Osteoblast (primary cell): ENCODE measurements around the gene TSEN54. TPM values are rescaled to one million over a fixed set of nuclear protein-coding genes. Genes with fewer than 3 reads are reported as not detected.

ENCODE experiments used
- DNase-seq: peaks from one replicate; pipeline ENCODE4 v3.0.0; 2011; ENCODE audit warnings: low spot score, mixed read lengths; ENCODE audit not compliant: insufficient read length; ENCODE audit errors: missing footprints
- H2AFZ ChIP-seq: 2 replicates; pipeline ENCODE4 v1.6.0; 2011; ENCODE audit warnings: mild to moderate bottlenecking, low read length
- H3K27ac ChIP-seq: 2 replicates; pipeline ENCODE4 v1.5.1; 2011; ENCODE audit warnings: mild to moderate bottlenecking, low read depth, low read length, moderate library complexity
- H3K27me3 ChIP-seq: 2 replicates; pipeline ENCODE4 v1.6.0; 2012; ENCODE audit warnings: mild to moderate bottlenecking, control low read depth, inconsistent platforms, low read length, moderate library complexity; ENCODE audit not compliant: insufficient read depth
- H3K36me3 ChIP-seq: 2 replicates; pipeline ENCODE4 v1.5.1; 2011; ENCODE audit warnings: mild to moderate bottlenecking, low read length, control low read depth, moderate library complexity; ENCODE audit not compliant: insufficient read depth
- H3K4me1 ChIP-seq: 2 replicates; pipeline ENCODE4 v1.5.1; 2011; ENCODE audit warnings: mild to moderate bottlenecking, low read length, control low read depth, moderate library complexity; ENCODE audit not compliant: insufficient read depth
- H3K4me2 ChIP-seq: 2 replicates; pipeline ENCODE4 v1.6.0; 2011; ENCODE audit warnings: mild to moderate bottlenecking, low read length; ENCODE audit not compliant: insufficient read depth
- H3K4me3 ChIP-seq: fragments of 200-600 bp; sonication (generic); 3 replicates; pipeline ENCODE4 v1.5.1; 2012; ENCODE audit warnings: mild to moderate bottlenecking, low read length, inconsistent platforms; ENCODE audit not compliant: insufficient read depth
- H3K79me2 ChIP-seq: 2 replicates; pipeline ENCODE4 v1.6.0; 2012; ENCODE audit warnings: mild to moderate bottlenecking, low read length, control low read depth, inconsistent platforms; ENCODE audit not compliant: insufficient read depth
- H3K9me3 ChIP-seq: 2 replicates; pipeline ENCODE4 v1.5.1; 2011; ENCODE audit warnings: low read depth, low read length, control low read depth
- H4K20me1 ChIP-seq: 2 replicates; pipeline ENCODE4 v1.6.0; 2012; ENCODE audit warnings: mild to moderate bottlenecking, low read length, control low read depth; ENCODE audit not compliant: insufficient read depth
- total RNA-seq: library from RNA; depleted of rRNA; stranded (reverse); fragments of >200 nt; gene quantifications from 2 replicates; pipeline ENCODE4 v1.2.3, GENCODE V29; 2012
- TF ChIP-seq, protein P1 (sequence below): IDR thresholded peaks from 2 replicates; pipeline ENCODE4 v1.5.1; 2011; ENCODE audit warnings: mild to moderate bottlenecking, low read depth, low read length, moderate library complexity; ENCODE audit errors: extremely low read depth

TSEN54 gene
- total RNA-seq, 1 donor: 10.9 TPM

DNA sequence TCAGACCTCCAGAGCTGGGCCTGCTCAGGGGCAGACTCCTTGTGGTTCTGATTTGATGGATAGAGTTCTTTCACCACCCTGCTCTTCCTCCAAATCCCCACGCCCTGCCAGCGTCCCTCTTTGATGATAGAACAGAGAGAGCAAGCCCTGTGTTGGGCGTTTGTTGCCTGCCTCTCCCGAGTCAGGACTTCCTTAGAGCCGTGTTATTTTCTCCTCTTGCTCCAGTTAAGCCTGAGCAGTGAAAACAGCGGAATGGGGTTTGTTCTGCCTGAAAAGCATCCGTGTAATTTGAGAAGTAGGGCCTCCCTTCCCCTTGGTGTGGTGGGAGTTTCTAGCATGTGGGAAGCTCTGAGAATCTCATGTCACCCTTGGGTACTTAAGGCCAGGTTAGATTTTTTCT, 37.8 kb upstream of the TSEN54 start:
- H3K4me2 ChIP-seq: no peak overlapping the region
- no peak overlapping the region for H3K27ac ChIP-seq
- TF ChIP-seq, protein P1, sequence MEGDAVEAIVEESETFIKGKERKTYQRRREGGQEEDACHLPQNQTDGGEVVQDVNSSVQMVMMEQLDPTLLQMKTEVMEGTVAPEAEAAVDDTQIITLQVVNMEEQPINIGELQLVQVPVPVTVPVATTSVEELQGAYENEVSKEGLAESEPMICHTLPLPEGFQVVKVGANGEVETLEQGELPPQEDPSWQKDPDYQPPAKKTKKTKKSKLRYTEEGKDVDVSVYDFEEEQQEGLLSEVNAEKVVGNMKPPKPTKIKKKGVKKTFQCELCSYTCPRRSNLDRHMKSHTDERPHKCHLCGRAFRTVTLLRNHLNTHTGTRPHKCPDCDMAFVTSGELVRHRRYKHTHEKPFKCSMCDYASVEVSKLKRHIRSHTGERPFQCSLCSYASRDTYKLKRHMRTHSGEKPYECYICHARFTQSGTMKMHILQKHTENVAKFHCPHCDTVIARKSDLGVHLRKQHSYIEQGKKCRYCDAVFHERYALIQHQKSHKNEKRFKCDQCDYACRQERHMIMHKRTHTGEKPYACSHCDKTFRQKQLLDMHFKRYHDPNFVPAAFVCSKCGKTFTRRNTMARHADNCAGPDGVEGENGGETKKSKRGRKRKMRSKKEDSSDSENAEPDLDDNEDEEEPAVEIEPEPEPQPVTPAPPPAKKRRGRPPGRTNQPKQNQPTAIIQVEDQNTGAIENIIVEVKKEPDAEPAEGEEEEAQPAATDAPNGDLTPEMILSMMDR: no peak
- DNase-seq: peak; percentile 66
- H3K36me3 ChIP-seq: no peaks in the 10 kb centered on the region
- H3K9me3 ChIP-seq: no peaks in the 10 kb centered on the region
- H4K20me1 ChIP-seq: peaks cover 20% of the 10 kb centered on the region
- H3K4me3 ChIP-seq: no peak overlapping the region
- peaks cover 4% of the 10 kb centered on the region for H3K4me1 ChIP-seq
- no peaks in the 10 kb centered on the region for H3K27me3 ChIP-seq
- H3K79me2 ChIP-seq: peaks cover 5% of the 10 kb centered on the region
- no peak overlapping the region for H2AFZ ChIP-seq

DNA sequence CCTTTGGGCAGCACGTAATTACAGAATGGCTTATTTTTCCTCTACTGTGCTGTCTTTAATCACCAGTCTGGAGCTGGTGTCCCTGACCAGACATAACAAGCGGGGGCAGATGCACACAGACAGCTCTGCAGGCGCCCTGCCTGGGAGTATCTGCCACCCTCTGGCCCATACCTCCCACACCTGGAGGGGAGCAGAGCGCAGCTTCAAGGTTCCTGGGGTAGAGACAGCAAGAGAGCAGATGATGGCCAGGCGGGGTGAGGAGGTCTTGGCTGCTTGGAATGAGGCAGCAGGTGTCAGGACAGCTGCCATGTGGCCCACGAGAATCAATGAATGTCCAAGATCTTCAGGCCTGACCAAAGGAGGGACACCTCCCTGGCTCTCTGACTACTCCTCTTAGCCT, 36.0 kb upstream of the TSEN54 start:
- Histone ChIP-seq H2AFZ (no peak overlapping the region), H3K4me2 (no peak overlapping the region), H3K4me3 (no peak overlapping the region), H4K20me1 (peaks cover 16% of the 10 kb centered on the region), H3K79me2 (peaks cover 8% of the 10 kb centered on the region), H3K27ac (no peak overlapping the region), H3K36me3 (no peaks in the 10 kb centered on the region), H3K4me1 (peaks cover 4% of the 10 kb centered on the region), H3K9me3 (no peaks in the 10 kb centered on the region), H3K27me3 (no peaks in the 10 kb centered on the region)
- TF ChIP-seq, protein P1: no peak
- DNase-seq: peak; percentile 47

DNA sequence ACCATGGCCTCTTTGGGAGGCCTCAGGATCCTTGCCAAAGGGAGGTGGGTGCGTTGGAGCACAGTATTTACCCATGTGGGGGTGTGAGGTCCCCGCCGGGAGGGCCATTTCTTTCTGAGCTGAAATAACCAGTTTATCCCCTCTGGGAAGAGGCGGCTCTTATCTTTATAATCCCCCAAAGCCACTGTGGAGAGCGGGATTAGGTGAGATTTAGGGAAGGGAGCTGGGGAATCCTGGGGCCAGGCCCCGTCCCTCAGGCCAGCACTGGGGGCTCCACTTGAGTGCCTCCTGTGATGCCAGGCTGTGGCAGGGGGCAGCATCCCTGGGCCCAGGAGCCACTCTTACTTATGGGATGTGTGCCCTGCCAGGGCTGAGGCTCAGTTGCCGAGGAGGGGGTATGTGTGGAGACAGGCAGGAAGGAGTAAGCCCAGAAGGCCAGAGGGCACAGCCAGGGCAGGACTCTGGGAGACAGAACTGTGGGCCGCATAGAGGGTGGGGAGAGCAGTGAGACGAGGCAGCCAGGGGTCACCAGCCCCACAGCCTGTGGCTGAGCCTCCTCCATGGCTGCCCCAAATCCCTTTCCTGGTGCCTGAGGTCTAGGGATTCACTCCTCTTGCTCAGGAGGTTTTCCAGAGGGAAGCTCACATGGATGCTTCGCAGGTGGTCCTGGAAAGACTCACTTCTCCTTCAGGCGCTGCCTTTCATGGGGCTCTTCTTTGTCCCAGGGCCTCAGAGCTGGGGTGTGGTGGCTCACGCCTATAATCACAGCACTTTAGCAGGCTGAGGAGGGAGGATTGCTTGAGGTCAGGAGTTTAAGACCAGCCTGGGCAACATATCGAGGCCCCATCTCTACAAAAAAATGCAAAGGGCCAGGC, 34.9 kb upstream of the TSEN54 start:
- Histone ChIP-seq H3K79me2 (peaks cover 8% of the 10 kb centered on the region), H3K4me1 (no peaks in the 10 kb centered on the region), H3K36me3 (no peaks in the 10 kb centered on the region), H3K9me3 (no peaks in the 10 kb centered on the region), H3K27me3 (no peaks in the 10 kb centered on the region), H3K4me2 (no peak overlapping the region), H3K27ac (no peak overlapping the region), H4K20me1 (peaks cover 9% of the 10 kb centered on the region), H2AFZ (no peak overlapping the region), H3K4me3 (no peak overlapping the region)
- peak; percentile 78 for DNase-seq
- TF ChIP-seq, protein P1: no peak

DNA sequence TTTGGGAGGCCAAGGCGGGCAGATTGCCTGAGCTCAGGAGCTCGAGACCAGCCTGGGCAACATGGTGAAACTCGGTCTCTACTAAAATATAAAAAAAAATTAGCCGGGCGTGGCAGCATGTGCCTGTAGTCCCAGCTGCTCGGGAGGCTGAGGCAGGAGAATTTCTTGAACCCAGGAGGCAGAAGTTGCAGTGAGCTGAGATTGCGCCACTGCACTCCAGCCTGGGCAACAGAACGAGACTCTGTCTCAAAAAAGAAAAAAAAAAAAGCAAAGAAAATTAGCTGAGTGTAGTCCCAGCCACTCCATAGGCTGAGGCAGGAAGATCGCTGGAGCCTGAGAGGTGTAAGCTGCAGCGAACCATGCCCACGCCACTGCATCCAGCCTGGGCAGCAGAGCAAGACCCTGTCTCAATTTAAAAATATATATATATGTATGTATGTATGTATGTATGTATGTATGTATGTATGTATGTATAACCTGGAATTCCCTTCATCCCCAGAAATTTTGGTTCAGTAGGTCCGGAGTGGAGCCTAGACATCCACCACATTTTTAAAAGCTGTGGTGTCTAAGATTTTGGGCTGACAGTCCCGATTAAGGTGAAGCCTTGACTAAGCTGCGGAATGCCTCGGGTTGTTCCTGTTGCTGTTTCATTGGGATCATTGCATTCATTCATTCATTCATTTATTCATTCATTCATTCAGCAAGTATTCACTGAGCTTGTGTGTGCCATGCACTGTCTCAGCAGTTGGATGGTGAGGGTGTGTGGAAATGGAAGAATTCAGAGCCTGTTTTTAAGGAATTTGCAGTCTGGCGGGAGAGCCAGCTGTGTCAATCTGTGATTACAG, 34.0 kb upstream of the TSEN54 start:
- Histone ChIP-seq H3K36me3 (no peaks in the 10 kb centered on the region), H3K27me3 (no peaks in the 10 kb centered on the region), H4K20me1 (peaks cover 4% of the 10 kb centered on the region), H2AFZ (no peak overlapping the region), H3K79me2 (peaks cover 8% of the 10 kb centered on the region), H3K27ac (no peak overlapping the region), H3K4me1 (no peaks in the 10 kb centered on the region), H3K4me3 (no peak overlapping the region), H3K4me2 (no peak overlapping the region), H3K9me3 (no peaks in the 10 kb centered on the region)
- TF ChIP-seq, protein P1: no peak
- DNase-seq: no peak
